A673 (cell line): ENCODE measurements around the gene HID1. TPM values are rescaled to one million over a fixed set of nuclear protein-coding genes. Genes with fewer than 3 reads are reported as not detected.
"Not testable (repeated sequence)": the region's sequence is repeated elsewhere in the genome, so short reads cannot be mapped to it uniquely, and the experiment has no call there.

Experiments
- BruUV-seq: library from RNA; stranded (reverse); fragments of 400-500 nt; replicated peaks from 2 replicates; lab custom pipeline; 2021; lab: Mats Ljungman, UMichigan
- CTCF ChIA-PET: fragments of 300-600 bp; sonication (Branson Sonifier 250); formaldehyde crosslinking; loops from one replicate; lab custom pipeline; 2022; ENCODE audit warnings: antibody characterized with exemption; lab: Charles Lee
- POLR2A ChIA-PET: fragments of 300-600 bp; sonication (Branson Sonifier 250); formaldehyde crosslinking; loops from one replicate; lab custom pipeline; 2022; ENCODE audit warnings: antibody characterized with exemption; ENCODE audit not compliant: low non-redundant PET; lab: Charles Lee
- DNase-seq: peaks from one replicate; pipeline ENCODE4 v3.0.0-alpha.2; 2015; ENCODE audit warnings: low spot score
- H3K27ac ChIP-seq: fragments of 200-600 bp; sonication (generic); 2 replicates; pipeline ENCODE4 v1.5.1; 2016; ENCODE audit warnings: mixed run types, low read depth, mild to moderate bottlenecking, mixed read lengths, antibody characterized with exemption, low read length; ENCODE audit not compliant: poor library complexity, severe bottlenecking
- H3K27me3 ChIP-seq: fragments of 200-600 bp; sonication (generic); replicated peaks from 2 replicates; pipeline ENCODE4 v1.6.1; 2017; ENCODE audit warnings: mixed run types, low read depth, mild to moderate bottlenecking, mixed read lengths, antibody characterized with exemption, low read length; ENCODE audit not compliant: insufficient read depth, poor library complexity
- H3K36me3 ChIP-seq: fragments of 200-600 bp; sonication (generic); 2 replicates; pipeline ENCODE4 v1.6.1; 2016; ENCODE audit warnings: mixed run types, mild to moderate bottlenecking, mixed read lengths, antibody characterized with exemption, low read length; ENCODE audit not compliant: insufficient read depth, poor library complexity, severe bottlenecking
- H3K4me1 ChIP-seq: fragments of 200-600 bp; sonication (generic); 2 replicates; pipeline ENCODE4 v1.6.1; 2017; ENCODE audit warnings: mixed run types, mild to moderate bottlenecking, mixed read lengths, antibody characterized with exemption, low read length; ENCODE audit not compliant: insufficient read depth, poor library complexity, severe bottlenecking
- H3K4me3 ChIP-seq: fragments of 200-600 bp; sonication (generic); 2 replicates; pipeline ENCODE4 v1.5.1; 2016; ENCODE audit warnings: low read depth, mixed run types, mild to moderate bottlenecking, mixed read lengths, low read length; ENCODE audit not compliant: poor library complexity, severe bottlenecking
- H3K9me3 ChIP-seq: fragments of 200-600 bp; sonication (generic); 2 replicates; pipeline ENCODE4 v1.6.1; 2016; ENCODE audit warnings: mixed run types, low read depth, mild to moderate bottlenecking, mixed read lengths, antibody characterized with exemption, low read length; ENCODE audit not compliant: poor library complexity, severe bottlenecking
- CTCF ChIP-seq: fragments of 300-800, 200-600 bp; sonication (generic); conservative IDR thresholded peaks from 2 replicates; pipeline ENCODE4 v1.5.1; 2017; ENCODE audit warnings: low read depth, mild to moderate bottlenecking, antibody characterized with exemption, low read length, moderate library complexity, mixed read lengths
- EZH2 ChIP-seq: fragments of 200-600 bp; sonication (generic); IDR thresholded peaks from 2 replicates; pipeline ENCODE4 v1.6.1; 2017; ENCODE audit warnings: borderline replicate concordance, low read depth, mild to moderate bottlenecking, mixed read lengths, antibody characterized with exemption, low read length; ENCODE audit not compliant: poor library complexity, severe bottlenecking
- intact Hi-C: fragments of 100-400 bp; cut with micrococcal nuclease; formaldehyde crosslinking; loops from one replicate; pipeline ENCODE4 v1.10.0; 2022; ENCODE audit not compliant: unreplicated experiment
- total RNA-seq: library from RNA; stranded (reverse); gene quantifications from 2 replicates; pipeline ENCODE4 v1.2.3, GENCODE V29; 2021

The HID1 gene
- total RNA-seq, 1 experiment from 2014 or later = 1.2 TPM

- H3K27ac ChIP-seq = no peak overlapping the region
- ChIA-PET CTCF (interaction anchor here (0.8 kb wide), 1 partner anchor 45 kb away, joined by 4 read pairs; no protein-coding TSS in a partner anchor), POLR2A (no interaction called here)
- no peak for DNase-seq
- no peak overlapping the region for H3K4me3 ChIP-seq
- H3K27me3 ChIP-seq = no peaks in the 10 kb centered on the region
- no TSS peak for BruUV-seq
- no peaks in the 10 kb centered on the region for H3K36me3 ChIP-seq
- TF ChIP-seq EZH2 (no peak), CTCF (no peak)
- no peaks in the 10 kb centered on the region for H3K9me3 ChIP-seq
- intact Hi-C loops = no loop called here
- H3K4me1 ChIP-seq = peaks cover 6% of the 10 kb centered on the region
Measured at GRCh38 chr17:75006653-75007052, 34.1 kb upstream of the HID1 start.

DNA sequence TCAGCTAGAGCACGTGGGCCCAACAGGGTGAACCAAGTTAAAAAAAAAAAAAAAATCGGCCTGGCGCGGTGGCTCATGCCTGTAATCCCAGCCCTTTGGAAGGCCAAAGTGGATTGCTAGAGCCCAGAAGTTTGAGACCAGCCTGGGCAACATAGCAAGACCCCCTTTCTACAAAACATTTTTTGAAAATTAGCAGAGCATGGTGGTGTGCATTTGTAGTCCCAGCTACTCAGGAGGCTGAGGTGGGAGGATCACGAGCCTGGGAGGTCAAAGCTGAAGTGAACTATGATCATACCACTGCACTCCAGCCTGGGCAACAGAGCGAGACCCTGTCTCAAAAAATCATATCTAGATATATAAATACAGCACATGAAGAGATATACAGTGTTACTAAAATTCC lies 33.5 kb upstream of the HID1 start:
- DNase-seq, H3K4me3 ChIP-seq, CTCF ChIA-PET, H3K9me3 ChIP-seq, H3K27ac ChIP-seq, H3K36me3 ChIP-seq, H3K27me3 ChIP-seq, intact Hi-C loops, H3K4me1 ChIP-seq, POLR2A ChIA-PET, BruUV-seq: not testable (repeated sequence)

- H3K27me3 ChIP-seq = no peaks in the 10 kb centered on the region
- ChIA-PET POLR2A (no interaction called here), CTCF (no interaction called here)
- TF ChIP-seq CTCF (no peak), EZH2 (no peak)
- intact Hi-C loops = no loop called here
- no peaks in the 10 kb centered on the region for H3K36me3 ChIP-seq
- H3K4me1 ChIP-seq = no peaks in the 10 kb centered on the region
- no peak overlapping the region for H3K27ac ChIP-seq
- H3K4me3 ChIP-seq = no peak overlapping the region
- BruUV-seq = no TSS peak
- no peak for DNase-seq
- no peaks in the 10 kb centered on the region for H3K9me3 ChIP-seq
Measured at GRCh38 chr17:75005291-75005690, 32.7 kb upstream of the HID1 start.

GRCh38 chr17:75004371-75004770 lies 31.8 kb upstream of the HID1 start:
- H3K9me3 ChIP-seq = no peaks in the 10 kb centered on the region
- intact Hi-C loops = no loop called here
- CTCF ChIA-PET = no interaction called here
- POLR2A ChIA-PET = no interaction called here
- no TSS peak for BruUV-seq
- no peak overlapping the region for H3K27ac ChIP-seq
- DNase-seq = no peak
- no peak overlapping the region for H3K4me3 ChIP-seq
- no peaks in the 10 kb centered on the region for H3K27me3 ChIP-seq
- no peaks in the 10 kb centered on the region for H3K36me3 ChIP-seq
- TF ChIP-seq EZH2 (no peak), CTCF (no peak)
- no peaks in the 10 kb centered on the region for H3K4me1 ChIP-seq
